Gastrocnemius medialis (tissue), 4 donors: Measurements from ENCODE around the gene EVC2. TPM values are rescaled to one million over a fixed set of nuclear protein-coding genes. Genes with fewer than 3 reads are reported as not detected.

Experiments used
- ATAC-seq, 2 donors: fragments of 150-250 bp; one replicate each; pipeline ENCODE4 v1.9.1; 2016
- DNase-seq, 2 donors: peaks; one replicate each; pipeline ENCODE4 v3.0.0-alpha.2; 2019
- H3K27ac ChIP-seq, 4 donors: fragments of 200-600 bp; sonication (generic); 1 replicate in 1 of 4; 2 replicates in 3 of 4; pipeline ENCODE4 v1.5.1; 2016 to 2018; ENCODE audit warnings: mild to moderate bottlenecking in 2 of 4, moderate library complexity in 1 of 4
- H3K27me3 ChIP-seq, 3 donors: fragments of 200-600 bp; sonication (generic) in 2 of 3; 1 replicate in 1 of 3; 2 replicates in 2 of 3; pipeline versions ENCODE4 v1.5.1 to v1.6.0; 2016 to 2019; ENCODE audit warnings: mild to moderate bottlenecking in 1 of 3, moderate library complexity in 1 of 3
- H3K36me3 ChIP-seq, 2 donors: fragments of 200-600 bp; sonication (generic) in 1 of 2; one replicate each; pipeline ENCODE4 v1.5.1; 2017 to 2018
- H3K4me1 ChIP-seq, 2 donors: fragments of 200-600 bp; sonication (generic) in 1 of 2; one replicate each; pipeline ENCODE4 v1.5.1; 2016 to 2017; ENCODE audit warnings: mild to moderate bottlenecking in 2 of 2
- H3K4me3 ChIP-seq, 4 donors: fragments of 200-600 bp; sonication (generic) in 3 of 4; 1 replicate in 1 of 4; 2 replicates in 3 of 4; pipeline ENCODE4 v1.5.1; 2016 to 2019; ENCODE audit warnings: mild to moderate bottlenecking in 2 of 4
- H3K9me3 ChIP-seq, 3 donors: fragments of 200-600 bp; sonication (generic) in 2 of 3; 1 replicate in 1 of 3; 2 replicates in 2 of 3; pipeline ENCODE4 v1.5.1; 2016 to 2019
- CTCF ChIP-seq, 5 experiments: fragments of 450-650 bp in 3 of 5; fragments of 200-600 bp in 2 of 5; sonication (generic) in 2 of 5; IDR thresholded peaks in 4 of 5; conservative IDR thresholded peaks in 1 of 5; 1 replicate in 4 of 5; 2 replicates in 1 of 5; pipeline ENCODE4 v1.5.1; 2016 to 2019; ENCODE audit warnings: antibody characterized with exemption in 5 of 5, mild to moderate bottlenecking in 3 of 5, moderate library complexity in 3 of 5
- POLR2A ChIP-seq, 2 donors: fragments of 450-650 bp; IDR thresholded peaks; one replicate each; pipeline ENCODE4 v1.6.1; 2017; ENCODE audit warnings: antibody characterized with exemption in 2 of 2, mild to moderate bottlenecking in 2 of 2, moderate library complexity in 2 of 2
- in situ Hi-C, 4 donors: fragments of 200-750 bp; cut with MboI; loops; one replicate each; pipeline versions ENCODE4 v1.15.0 to v1.8.0; 2017; ENCODE audit warnings: low sequenced_read_pairs in 4 of 4
- intact Hi-C: fragments of 100-400 bp; cut with DNase I; formaldehyde crosslinking; loops from one replicate; pipeline ENCODE4 v1.15.1; 2023; ENCODE audit warnings: low total_unique reads
- total RNA-seq, 4 donors: library from RNA; depleted of rRNA; stranded (reverse); fragments of >200 nt; gene quantifications; one replicate each; pipeline versions ENCODE4 v1.1.0 to v1.2.3, GENCODE V29; 2016

Gene EVC2
- total RNA-seq, 4 donors from 2014 or later: 0.62 to 1.7 (median 1.5) TPM

DNA sequence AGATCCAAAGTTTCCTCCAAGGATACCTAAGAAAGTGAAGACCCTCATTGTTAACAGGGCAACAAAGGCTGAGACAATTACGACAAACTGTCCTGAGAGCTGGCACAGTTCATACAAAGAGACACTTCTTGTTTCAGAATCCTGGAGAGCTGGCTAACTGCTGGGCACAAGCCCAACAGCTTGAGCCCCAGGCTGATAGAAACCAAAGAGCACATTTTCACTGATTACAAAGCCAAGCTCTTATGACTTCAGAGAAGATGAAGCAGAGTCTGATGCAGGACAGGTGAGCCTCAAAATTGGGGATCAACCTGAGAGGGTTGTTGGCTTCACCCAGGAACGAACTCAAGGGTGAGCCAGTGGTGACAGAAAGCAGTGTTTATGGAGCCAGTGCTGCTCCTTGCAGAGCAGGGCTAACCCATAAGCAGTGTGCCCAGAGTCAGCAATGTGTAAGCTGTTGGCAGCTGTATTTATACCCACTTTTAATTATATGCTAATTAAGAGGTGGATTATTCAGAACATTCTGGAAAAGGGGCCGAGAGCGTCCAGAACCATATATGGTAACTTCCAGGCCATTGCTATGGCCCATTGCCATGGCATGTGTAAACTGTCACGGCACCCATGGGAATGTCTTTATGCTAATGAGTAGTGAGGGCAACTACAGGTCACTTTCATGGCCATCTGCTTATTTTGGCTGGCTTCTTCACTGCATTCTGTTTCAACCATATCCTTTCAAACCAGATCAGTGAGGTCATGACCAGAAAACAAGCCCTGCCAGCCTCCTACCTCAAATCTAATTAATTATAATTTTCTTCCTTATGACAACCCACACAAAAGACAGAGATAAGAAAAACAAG, 183.7 kb downstream of the EVC2 start:
- TF ChIP-seq POLR2A (IDR thresholded peaks at IDR 0.05) (no peak), CTCF (IDR thresholded peaks at IDR 0.05 in 4 of 5, conservative IDR thresholded peaks at IDR 0.05 in 1 of 5) (no peak)
- Histone ChIP-seq H3K4me1 (no peaks in the 10 kb centered on the region), H3K27ac (no peak overlapping the region), H3K9me3 (no peaks in the 10 kb centered on the region), H3K27me3 (no peaks in the 10 kb centered on the region), H3K4me3 (no peak overlapping the region), H3K36me3 (no peaks in the 10 kb centered on the region)
- DNase-seq (no peak), ATAC-seq (no peak)
- intact Hi-C loops: no loop called here
- in situ Hi-C loops: no loop called here

DNA sequence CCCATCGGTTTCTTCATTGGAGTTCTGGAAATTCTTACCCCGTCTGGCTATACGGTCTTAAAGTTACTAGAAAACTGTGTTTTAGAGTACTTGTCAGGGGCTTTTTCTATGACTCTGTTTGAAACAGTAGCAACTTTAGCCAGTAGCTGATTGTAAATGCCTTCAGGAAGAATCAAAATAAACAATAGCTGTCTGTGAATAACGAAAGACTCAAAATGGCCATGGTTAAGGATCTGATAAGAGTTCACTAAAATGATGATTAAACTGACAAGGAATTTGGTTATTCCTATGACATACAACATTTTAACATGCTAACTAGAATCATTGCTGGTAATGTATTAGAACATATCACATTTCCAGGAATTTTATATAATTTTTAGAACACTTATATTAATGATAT, 191.0 kb downstream of the EVC2 start:
- no peak overlapping the region for H3K27ac ChIP-seq
- H3K36me3 ChIP-seq: no peaks in the 10 kb centered on the region
- H3K27me3 ChIP-seq: no peaks in the 10 kb centered on the region
- ATAC-seq (no peak), DNase-seq (no peak)
- intact Hi-C loops: no loop called here
- H3K9me3 ChIP-seq: no peaks in the 10 kb centered on the region
- no peak for TF ChIP-seq POLR2A (IDR thresholded peaks at IDR 0.05)
- TF ChIP-seq CTCF (IDR thresholded peaks at IDR 0.05 in 4 of 5, conservative IDR thresholded peaks at IDR 0.05 in 1 of 5): no peak
- no peak overlapping the region for H3K4me3 ChIP-seq
- in situ Hi-C loops: no loop called here
- H3K4me1 ChIP-seq: no peaks in the 10 kb centered on the region

GRCh38 chr4:5515646-5516045, 192.7 kb downstream of the EVC2 start:
- no peak for ATAC-seq
- no peaks in the 10 kb centered on the region for H3K9me3 ChIP-seq
- no peaks in the 10 kb centered on the region for H3K4me1 ChIP-seq
- TF ChIP-seq CTCF (IDR thresholded peaks at IDR 0.05 in 4 of 5, conservative IDR thresholded peaks at IDR 0.05 in 1 of 5) (no peak), POLR2A (IDR thresholded peaks at IDR 0.05) (no peak)
- H3K4me3 ChIP-seq: no peak overlapping the region
- H3K27ac ChIP-seq: no peak overlapping the region
- intact Hi-C loops (no loop called here), in situ Hi-C loops (no loop called here)
- no peaks in the 10 kb centered on the region for H3K27me3 ChIP-seq
- DNase-seq: no peak
- no peaks in the 10 kb centered on the region for H3K36me3 ChIP-seq

Other genes starting within 250 kb of the EVC2 start
- gene EVC, start 2.6 kb upstream of the EVC2 start, total RNA-seq: 1 to 10 TPM; 1.5 to 9.8 (median 2.0) TPM
- under 1 TPM in 2 of 4 donors, not detected in 2; 0.39 to 0.66 TPM for gene CRMP1, start 184.5 kb upstream of the EVC2 start, total RNA-seq